ENCODE measurements around the gene ZSCAN12. TPM values are rescaled to one million over a fixed set of nuclear protein-coding genes. Genes with fewer than 3 reads are reported as not detected.

ZSCAN12 gene
- total and polyA plus RNA-seq, 2 of the 13 experiments (the other 11 are each of a cell fraction or from before 2014, with no cell fraction given) = 2.8 to 8.9 TPM

DNA sequence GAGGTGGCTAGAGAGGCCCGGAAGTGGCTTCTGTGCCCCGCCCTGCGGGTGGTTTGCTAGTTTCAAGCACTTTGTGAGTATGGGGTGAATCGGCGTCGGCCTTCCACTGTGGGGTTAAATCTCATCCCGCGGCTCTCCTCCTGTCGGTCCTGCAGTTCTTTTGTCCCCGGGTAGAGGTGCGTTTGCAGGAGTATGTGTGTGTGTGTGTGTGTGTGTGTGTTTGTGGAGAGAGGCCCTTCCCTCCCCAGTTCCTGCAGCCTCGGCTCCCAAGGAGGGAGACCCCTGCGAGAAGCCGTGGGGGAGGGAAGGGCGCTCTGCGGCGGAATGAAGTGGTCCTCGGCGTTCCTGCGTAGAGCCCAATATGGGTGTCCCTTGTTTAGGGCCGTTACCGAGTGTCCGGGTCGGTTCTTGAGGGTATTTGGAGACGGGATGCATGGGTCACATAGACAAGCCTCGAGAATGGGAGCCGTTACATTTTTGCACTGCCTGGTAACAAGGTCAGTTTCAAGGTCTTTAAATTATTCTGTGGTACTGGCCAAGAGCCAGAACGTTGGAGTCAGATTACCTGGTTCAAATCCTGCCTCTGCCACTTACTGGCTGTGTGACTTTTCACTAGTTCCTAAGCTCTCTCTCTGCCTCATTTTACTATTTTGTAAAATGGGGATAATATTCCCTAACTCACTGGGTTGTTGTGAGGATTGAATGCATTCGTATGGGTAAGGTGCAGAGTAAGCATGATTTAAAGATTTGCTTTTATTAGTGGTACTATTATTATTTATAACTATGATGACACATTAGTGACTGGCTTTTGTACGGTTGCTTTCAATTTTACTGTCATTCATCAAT, 49.4 kb downstream of the ZSCAN12 start, which contains the start of gene ZKSCAN3 (continued):
- TF ChIP-seq, protein P1, sequence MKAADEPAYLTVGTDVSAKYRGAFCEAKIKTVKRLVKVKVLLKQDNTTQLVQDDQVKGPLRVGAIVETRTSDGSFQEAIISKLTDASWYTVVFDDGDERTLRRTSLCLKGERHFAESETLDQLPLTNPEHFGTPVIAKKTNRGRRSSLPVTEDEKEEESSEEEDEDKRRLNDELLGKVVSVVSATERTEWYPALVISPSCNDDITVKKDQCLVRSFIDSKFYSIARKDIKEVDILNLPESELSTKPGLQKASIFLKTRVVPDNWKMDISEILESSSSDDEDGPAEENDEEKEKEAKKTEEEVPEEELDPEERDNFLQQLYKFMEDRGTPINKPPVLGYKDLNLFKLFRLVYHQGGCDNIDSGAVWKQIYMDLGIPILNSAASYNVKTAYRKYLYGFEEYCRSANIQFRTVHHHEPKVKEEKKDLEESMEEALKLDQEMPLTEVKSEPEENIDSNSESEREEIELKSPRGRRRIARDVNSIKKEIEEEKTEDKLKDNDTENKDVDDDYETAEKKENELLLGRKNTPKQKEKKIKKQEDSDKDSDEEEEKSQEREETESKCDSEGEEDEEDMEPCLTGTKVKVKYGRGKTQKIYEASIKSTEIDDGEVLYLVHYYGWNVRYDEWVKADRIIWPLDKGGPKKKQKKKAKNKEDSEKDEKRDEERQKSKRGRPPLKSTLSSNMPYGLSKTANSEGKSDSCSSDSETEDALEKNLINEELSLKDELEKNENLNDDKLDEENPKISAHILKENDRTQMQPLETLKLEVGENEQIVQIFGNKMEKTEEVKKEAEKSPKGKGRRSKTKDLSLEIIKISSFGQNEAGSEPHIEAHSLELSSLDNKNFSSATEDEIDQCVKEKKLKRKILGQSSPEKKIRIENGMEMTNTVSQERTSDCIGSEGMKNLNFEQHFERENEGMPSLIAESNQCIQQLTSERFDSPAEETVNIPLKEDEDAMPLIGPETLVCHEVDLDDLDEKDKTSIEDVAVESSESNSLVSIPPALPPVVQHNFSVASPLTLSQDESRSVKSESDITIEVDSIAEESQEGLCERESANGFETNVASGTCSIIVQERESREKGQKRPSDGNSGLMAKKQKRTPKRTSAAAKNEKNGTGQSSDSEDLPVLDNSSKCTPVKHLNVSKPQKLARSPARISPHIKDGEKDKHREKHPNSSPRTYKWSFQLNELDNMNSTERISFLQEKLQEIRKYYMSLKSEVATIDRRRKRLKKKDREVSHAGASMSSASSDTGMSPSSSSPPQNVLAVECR (CRISPR knock-in tag; IDR thresholded peaks at IDR 0.05; ENCODE audit: borderline replicate concordance) = peak; percentile 95
- 0 out of 2 replicates have a peak, but pooled peaks have one; percentile 76 for TF ChIP-seq AKAP8 (CRISPR knock-in tag; IDR thresholded peaks at IDR 0.05)
- peak; percentile 89; the same call in 1 of the 2 replicates for TF ChIP-seq ZNF280B (CRISPR knock-in tag; IDR thresholded peaks at IDR 0.05; ENCODE audit: borderline replicate concordance)
- TF ChIP-seq ZNF75D (CRISPR knock-in tag; IDR thresholded peaks at IDR 0.05; ENCODE audit: borderline replicate concordance) = no peak
- 0 out of 2 replicates have a peak, but pooled peaks have one; percentile 49 for TF ChIP-seq MAFG (CRISPR knock-in tag; IDR thresholded peaks at IDR 0.05)
- TF ChIP-seq ZSCAN9 (CRISPR knock-in tag; IDR thresholded peaks at IDR 0.05; ENCODE audit: borderline replicate concordance) = peak; percentile 71; the same call in 1 of the 2 replicates
- peak; percentile 66; the same call in 1 of the 2 replicates for TF ChIP-seq SNAPC4 (CRISPR knock-in tag; IDR thresholded peaks at IDR 0.05)
- TF ChIP-seq RCOR2 (CRISPR knock-in tag; IDR thresholded peaks at IDR 0.05) = 0 out of 2 replicates have a peak, but pooled peaks have one; percentile 49
- TF ChIP-seq ZBTB3 (CRISPR knock-in tag; IDR thresholded peaks at IDR 0.05; ENCODE audit: borderline replicate concordance, low read depth) = 0 out of 2 replicates have a peak, but pooled peaks have one; percentile 63
- TF ChIP-seq ZNF326 (CRISPR knock-in tag; IDR thresholded peaks at IDR 0.05; ENCODE audit: borderline replicate concordance) = no peak
- TF ChIP-seq KLF6 (CRISPR knock-in tag; IDR thresholded peaks at IDR 0.05) = peak; percentile 86
- peak; percentile 94 for TF ChIP-seq ESRRA (CRISPR knock-in tag; IDR thresholded peaks at IDR 0.05; ENCODE audit: low read depth)
- peak; percentile 4; the same call in 1 of the 2 replicates for TF ChIP-seq ZSCAN25 (CRISPR knock-in tag; IDR thresholded peaks at IDR 0.05)
- TF ChIP-seq, protein P2, sequence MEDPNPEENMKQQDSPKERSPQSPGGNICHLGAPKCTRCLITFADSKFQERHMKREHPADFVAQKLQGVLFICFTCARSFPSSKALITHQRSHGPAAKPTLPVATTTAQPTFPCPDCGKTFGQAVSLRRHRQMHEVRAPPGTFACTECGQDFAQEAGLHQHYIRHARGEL (CRISPR knock-in tag; IDR thresholded peaks at IDR 0.05) = 0 out of 2 replicates have a peak, but pooled peaks have one; percentile 56
- no peak for TF ChIP-seq ZNF30 (CRISPR knock-in tag; IDR thresholded peaks at IDR 0.05)

All from HepG2 (cell line).